HG02981 (cell line): ENCODE data around the gene PELI2.

Experiments used
- ATAC-seq: cut with Tn5 transposase; IDR thresholded peaks from one replicate; pipeline ENCODE4 v1.9.1; 2021; ENCODE audit warnings: mild to moderate bottlenecking, moderate library complexity; ENCODE audit not compliant: unreplicated experiment

The PELI2 gene

GRCh38 chr14:56333359-56334292 is 215.4 kb downstream of the PELI2 start:
- no peak for ATAC-seq

DNA sequence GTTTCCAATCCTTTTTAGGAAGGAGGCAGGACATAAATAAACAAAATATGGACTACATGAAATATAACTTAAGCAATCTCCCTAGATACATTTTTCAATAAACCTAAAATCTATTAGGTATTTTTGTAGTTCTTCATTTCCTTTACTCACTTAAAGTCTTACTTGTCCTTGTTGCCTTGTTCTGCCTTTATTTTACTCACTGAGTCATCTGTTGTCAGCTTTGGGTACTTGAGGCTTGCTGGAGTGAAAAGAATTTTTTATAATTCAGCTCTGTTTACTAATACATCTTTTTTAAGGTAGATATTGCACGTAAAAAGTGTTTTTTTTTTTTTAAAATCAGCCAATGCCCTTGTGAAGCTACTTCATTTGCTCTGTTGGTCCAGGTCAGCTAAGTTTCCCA is 216.2 kb downstream of the PELI2 start:
- no peak for ATAC-seq

GRCh38 chr14:56338674-56339073 is 220.5 kb downstream of the PELI2 start:
- no peak for ATAC-seq

GRCh38 chr14:56339855-56340701 is 221.9 kb downstream of the PELI2 start:
- ATAC-seq, result peak; percentile 79

- ATAC-seq, result no peak
Measured at GRCh38 chr14:56340932-56341331, 222.7 kb downstream of the PELI2 start.

DNA sequence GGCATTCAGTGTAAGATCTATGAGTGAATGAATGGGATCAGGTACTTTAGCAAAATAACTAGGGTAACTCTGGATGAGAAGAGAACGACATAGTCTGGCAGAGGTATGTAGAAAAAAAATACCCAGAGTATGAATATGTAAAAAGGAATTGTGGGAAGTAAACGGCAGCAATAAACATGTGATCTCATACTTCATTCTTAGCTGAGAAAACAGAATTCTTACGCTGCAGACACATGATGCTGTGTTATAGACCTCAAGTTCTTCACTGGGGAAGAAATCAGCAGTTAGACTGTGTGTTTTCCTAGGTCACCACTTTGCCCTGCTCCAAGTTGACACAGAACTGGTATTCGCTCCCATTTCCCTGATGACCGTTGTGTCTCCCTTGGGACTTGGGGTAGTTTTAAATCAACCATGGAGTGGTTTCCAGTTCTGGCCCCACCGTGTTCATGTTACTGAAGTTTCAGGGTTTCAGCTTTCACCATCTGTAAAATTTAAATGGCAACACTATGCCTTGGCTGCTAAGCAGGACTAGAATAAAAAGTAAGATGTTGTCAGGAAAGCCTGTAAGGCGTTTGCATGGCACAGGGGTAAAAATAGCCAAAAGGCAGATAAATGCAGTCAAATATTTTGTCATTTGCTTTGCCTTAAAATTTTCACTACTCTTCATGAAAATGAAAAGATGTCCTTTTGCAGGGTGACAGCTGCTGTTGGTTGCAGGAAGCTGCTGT is 223.7 kb downstream of the PELI2 start:
- no peak for ATAC-seq

- no peak for ATAC-seq
Measured at GRCh38 chr14:56342494-56342942, 224.3 kb downstream of the PELI2 start.

DNA sequence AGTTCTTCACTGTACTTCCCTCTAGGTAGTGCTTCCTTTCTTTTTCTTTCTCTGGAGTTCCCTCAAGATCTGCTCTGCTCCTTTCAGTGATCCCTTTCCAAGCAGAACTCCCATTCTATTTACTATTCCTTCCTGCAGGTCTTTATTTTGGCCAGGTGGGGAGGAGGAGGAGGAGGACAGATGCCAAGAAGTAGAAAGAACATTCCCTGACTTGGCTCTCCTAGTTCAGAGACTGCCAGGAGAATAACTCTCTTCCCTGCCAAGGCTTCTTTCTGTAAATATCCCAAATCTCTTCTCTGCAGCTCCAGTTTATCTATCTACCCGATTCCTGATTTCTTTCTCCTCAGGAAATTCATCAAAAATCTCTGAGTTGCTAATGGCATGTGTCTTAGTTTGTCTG is 231.7 kb downstream of the PELI2 start:
- no peak for ATAC-seq
